WTC11 (cell line): ENCODE measurements around the gene EPB41L4B. TPM values are rescaled to one million over a fixed set of nuclear protein-coding genes. Genes with fewer than 3 reads are reported as not detected.

Experiments
- ATAC-seq: fragments of 200-7000 bp; cut with Tn5 transposase; 2 replicates; pipeline ENCODE4 v1.10.0; 2021; ENCODE audit warnings: mild to moderate bottlenecking, moderate library complexity
- CTCF ChIA-PET: fragments of 300-600 bp; sonication (Branson Sonifier 250); formaldehyde crosslinking; loops from one replicate; lab custom pipeline; 2021; ENCODE audit warnings: antibody characterized with exemption; lab: Charles Lee
- POLR2A ChIA-PET: fragments of 350-600 bp; sonication (Branson Sonifier 250); formaldehyde crosslinking; loops from one replicate; lab custom pipeline; 2021; ENCODE audit warnings: antibody characterized with exemption; lab: Charles Lee
- DNase-seq: peaks from one replicate; pipeline ENCODE4 v3.0.0; 2021; ENCODE audit warnings: low spot score
- H3K27ac Mint-ChIP-seq: 2 replicates; pipeline ENCODE4 v1.8.0; 2021; ENCODE audit warnings: mixed read lengths
- H3K27me3 Mint-ChIP-seq: 2 replicates; pipeline ENCODE4 v1.8.0; 2021; ENCODE audit warnings: low read depth, mild to moderate bottlenecking, moderate library complexity, mixed read lengths
- H3K36me3 Mint-ChIP-seq: 2 replicates; pipeline ENCODE4 v1.8.0; 2021; ENCODE audit warnings: mixed read lengths
- H3K4me1 Mint-ChIP-seq: 2 replicates; pipeline ENCODE4 v1.8.0; 2022; ENCODE audit warnings: mixed read lengths
- H3K4me3 Mint-ChIP-seq: 2 replicates; pipeline ENCODE4 v1.8.0; 2021; ENCODE audit warnings: mild to moderate bottlenecking, moderate library complexity, mixed read lengths
- H3K9me3 Mint-ChIP-seq: 2 replicates; pipeline ENCODE4 v1.8.0; 2021; ENCODE audit warnings: mixed read lengths
- ATF6 ChIP-seq: sonication (generic); formaldehyde crosslinking; IDR thresholded peaks from 2 replicates; pipeline ENCODE4 v1.8.1; 2023; ENCODE audit warnings: mild to moderate bottlenecking, missing genetic modification reagents
- CREB1 ChIP-seq: sonication (generic); formaldehyde crosslinking; IDR thresholded peaks from 2 replicates; pipeline ENCODE4 v1.8.0; 2023; ENCODE audit warnings: mild to moderate bottlenecking, missing genetic modification reagents
- CTCF ChIP-seq: fragments of 200-600 bp; IDR thresholded peaks from 2 replicates; pipeline ENCODE4 v1.8.0; 2022; ENCODE audit warnings: antibody characterized with exemption
- ELF4 ChIP-seq: sonication (generic); formaldehyde crosslinking; IDR thresholded peaks from 2 replicates; pipeline ENCODE4 v1.8.1; 2022; ENCODE audit warnings: low read depth, mild to moderate bottlenecking, moderate library complexity, missing genetic modification reagents
- FOXK1 ChIP-seq: sonication (generic); formaldehyde crosslinking; IDR thresholded peaks from 2 replicates; pipeline ENCODE4 v1.8.0; 2022; ENCODE audit warnings: mild to moderate bottlenecking, moderate library complexity, missing genetic modification reagents
- FOXP1 ChIP-seq: sonication (generic); formaldehyde crosslinking; IDR thresholded peaks from 2 replicates; pipeline ENCODE4 v1.8.0; 2022; ENCODE audit warnings: missing genetic modification reagents, mild to moderate bottlenecking, moderate library complexity, borderline replicate concordance
- GTF2I ChIP-seq: fragments of 250-450 bp; sonication (Bioruptor Pico); conservative IDR thresholded peaks from 2 replicates; pipeline ENCODE4 v1.4.0; 2021; ENCODE audit warnings: mild to moderate bottlenecking
- HMGA2 ChIP-seq: fragments of 250-450 bp; sonication (Bioruptor Pico); IDR thresholded peaks from 2 replicates; pipeline ENCODE4 v1.4.0; 2021; ENCODE audit warnings: mild to moderate bottlenecking, moderate library complexity
- MXD4 ChIP-seq: fragments of 250-450 bp; sonication (Bioruptor Pico); IDR thresholded peaks from 2 replicates; pipeline ENCODE4 v1.8.0; 2021; ENCODE audit warnings: mild to moderate bottlenecking, moderate library complexity, borderline replicate concordance
- MYBL2 ChIP-seq: sonication (generic); formaldehyde crosslinking; IDR thresholded peaks from 2 replicates; pipeline ENCODE4 v1.8.1; 2023; ENCODE audit warnings: mild to moderate bottlenecking, moderate library complexity, missing genetic modification reagents
- NFATC4 ChIP-seq: fragments of 250-450 bp; sonication (Bioruptor Pico); IDR thresholded peaks from 2 replicates; pipeline ENCODE4 v1.9.0; 2021; ENCODE audit warnings: mild to moderate bottlenecking
- NFE2L1 ChIP-seq: sonication (generic); formaldehyde crosslinking; IDR thresholded peaks from 2 replicates; pipeline ENCODE4 v1.8.1; 2023; ENCODE audit warnings: missing genetic modification reagents
- NR3C1 ChIP-seq: sonication (generic); formaldehyde crosslinking; conservative IDR thresholded peaks from 2 replicates; pipeline ENCODE4 v1.8.1; 2023; ENCODE audit warnings: low read depth, mild to moderate bottlenecking, missing genetic modification reagents
- RELA ChIP-seq: sonication (generic); formaldehyde crosslinking; IDR thresholded peaks from 2 replicates; pipeline ENCODE4 v1.8.1; 2022; ENCODE audit warnings: missing genetic modification reagents, mild to moderate bottlenecking, borderline replicate concordance
- SP1 ChIP-seq: sonication (generic); formaldehyde crosslinking; conservative IDR thresholded peaks from 2 replicates; pipeline ENCODE4 v1.8.1; 2022; ENCODE audit warnings: missing genetic modification reagents
- TEAD4 ChIP-seq: sonication (generic); formaldehyde crosslinking; IDR thresholded peaks from 2 replicates; pipeline ENCODE4 v1.8.0; 2022; ENCODE audit warnings: mild to moderate bottlenecking, missing genetic modification reagents
- ZNF121 ChIP-seq: sonication (generic); formaldehyde crosslinking; IDR thresholded peaks from 2 replicates; pipeline ENCODE4 v1.8.0; 2023; ENCODE audit warnings: missing genetic modification reagents
- ZNF317 ChIP-seq: sonication (generic); formaldehyde crosslinking; IDR thresholded peaks from 2 replicates; pipeline ENCODE4 v1.8.1; 2023; ENCODE audit warnings: low read depth, mild to moderate bottlenecking, moderate library complexity, missing genetic modification reagents, borderline replicate concordance
- ZNF396 ChIP-seq: fragments of 250-450 bp; sonication (Bioruptor Pico); IDR thresholded peaks from 2 replicates; pipeline ENCODE4 v1.8.0; 2021; ENCODE audit warnings: mild to moderate bottlenecking, moderate library complexity, borderline replicate concordance
- ZNF425 ChIP-seq: fragments of 250-450 bp; sonication (Bioruptor Pico); conservative IDR thresholded peaks from 2 replicates; pipeline ENCODE4 v1.9.0; 2021; ENCODE audit warnings: mild to moderate bottlenecking
- ZNF671 ChIP-seq: fragments of 250-450 bp; sonication (Bioruptor Pico); IDR thresholded peaks from 2 replicates; pipeline ENCODE4 v1.8.0; 2021; ENCODE audit warnings: mild to moderate bottlenecking
- total RNA-seq: library from RNA; stranded (reverse); gene quantifications from 3 replicates; pipeline ENCODE4 v1.2.3, GENCODE V29; 2021
- TF ChIP-seq, protein P1 (sequence below): fragments of 250-450 bp; sonication (Bioruptor Pico); IDR thresholded peaks from 2 replicates; pipeline ENCODE4 v1.8.0; 2021; ENCODE audit warnings: mild to moderate bottlenecking
- TF ChIP-seq, protein P2 (sequence below): sonication (generic); formaldehyde crosslinking; IDR thresholded peaks from 2 replicates; pipeline ENCODE4 v1.8.0; 2022; ENCODE audit warnings: mild to moderate bottlenecking, missing genetic modification reagents
- TF ChIP-seq, protein P3 (sequence below): sonication (generic); formaldehyde crosslinking; IDR thresholded peaks from 2 replicates; pipeline ENCODE4 v1.8.1; 2022; ENCODE audit warnings: low read depth, mild to moderate bottlenecking, moderate library complexity, missing genetic modification reagents, borderline replicate concordance

EPB41L4B gene
- total RNA-seq, 1 experiment from 2014 or later = 20.0 TPM

DNA sequence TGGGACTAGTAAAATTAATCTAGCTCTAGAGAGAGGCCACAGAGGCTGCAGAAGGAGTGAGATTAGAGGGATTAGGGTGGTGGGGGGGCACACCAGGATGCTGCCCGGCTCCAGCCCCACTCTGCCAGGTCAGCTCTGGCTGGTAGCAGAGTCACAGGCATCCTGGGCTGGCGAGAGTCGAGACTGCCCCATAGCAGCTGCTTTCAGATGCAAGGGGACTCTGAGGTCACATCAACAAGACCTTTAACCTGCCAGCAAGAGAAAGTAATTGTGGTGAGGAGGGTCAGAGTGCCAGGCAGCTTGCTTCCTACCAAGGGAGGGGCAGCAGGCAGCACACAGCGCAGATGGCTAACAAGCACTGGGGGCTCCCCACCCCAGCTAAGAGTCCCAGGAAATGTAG, 7.5 kb downstream of the EPB41L4B start:
- Mint-ChIP-seq H3K4me1 (peaks cover 86% of the 10 kb centered on the region), H3K27me3 (no peaks in the 10 kb centered on the region), H3K27ac (peak overlapping the region; percentile 87), H3K4me3 (no peak overlapping the region; the same call in 1 of the 2 replicates), H3K36me3 (no peaks in the 10 kb centered on the region), H3K9me3 (no peaks in the 10 kb centered on the region)
- ATAC-seq (no peak), DNase-seq (no peak)
- ChIA-PET CTCF (interaction anchor here (0.7 to 1.9 kb wide), 3 partner anchors 66 to 121 kb away, joined by 3 to 5 read pairs (median 4); no protein-coding TSS in a partner anchor), POLR2A (interaction anchor here (0.6 kb wide), 1 partner anchor 32 kb away, joined by 4 read pairs; no protein-coding TSS in a partner anchor)
- TF ChIP-seq CREB1 (no peak), RELA (no peak), CTCF (no peak), ZNF121 (CRISPR knock-in tag) (no peak), ZNF317 (CRISPR knock-in tag) (no peak), ZNF425 (CRISPR knock-in tag) (no peak), TEAD4 (no peak), ATF6 (CRISPR knock-in tag) (no peak), NFE2L1 (CRISPR knock-in tag) (no peak), SP1 (no peak), ZNF671 (CRISPR knock-in tag) (no peak), ELF4 (CRISPR knock-in tag) (no peak), HMGA2 (CRISPR knock-in tag) (no peak), NR3C1 (CRISPR knock-in tag) (no peak), ZNF396 (no peak), MXD4 (CRISPR knock-in tag) (no peak)
- TF ChIP-seq, protein P1, sequence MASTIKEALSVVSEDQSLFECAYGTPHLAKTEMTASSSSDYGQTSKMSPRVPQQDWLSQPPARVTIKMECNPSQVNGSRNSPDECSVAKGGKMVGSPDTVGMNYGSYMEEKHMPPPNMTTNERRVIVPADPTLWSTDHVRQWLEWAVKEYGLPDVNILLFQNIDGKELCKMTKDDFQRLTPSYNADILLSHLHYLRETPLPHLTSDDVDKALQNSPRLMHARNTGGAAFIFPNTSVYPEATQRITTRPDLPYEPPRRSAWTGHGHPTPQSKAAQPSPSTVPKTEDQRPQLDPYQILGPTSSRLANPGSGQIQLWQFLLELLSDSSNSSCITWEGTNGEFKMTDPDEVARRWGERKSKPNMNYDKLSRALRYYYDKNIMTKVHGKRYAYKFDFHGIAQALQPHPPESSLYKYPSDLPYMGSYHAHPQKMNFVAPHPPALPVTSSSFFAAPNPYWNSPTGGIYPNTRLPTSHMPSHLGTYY (CRISPR knock-in tag) = no peak

GRCh38 chr9:109312783-109313182, 8.1 kb downstream of the EPB41L4B start:
- Mint-ChIP-seq H3K9me3 (no peaks in the 10 kb centered on the region), H3K27ac (peak overlapping the region; percentile 87; the same call in 1 of the 2 replicates), H3K4me3 (no peak overlapping the region), H3K27me3 (no peaks in the 10 kb centered on the region), H3K4me1 (peaks cover 86% of the 10 kb centered on the region), H3K36me3 (peaks cover 4% of the 10 kb centered on the region)
- ATAC-seq = no peak
- DNase-seq = no peak
- CTCF ChIA-PET = interaction anchor here (0.7 to 1.9 kb wide), 3 partner anchors 65 to 120 kb away, joined by 3 to 5 read pairs (median 4); no protein-coding TSS in a partner anchor
- POLR2A ChIA-PET = interaction anchor here (0.6 kb wide), 2 partner anchors 32 to 1863 kb away, joined by 3 to 4 read pairs; no protein-coding TSS in a partner anchor
- TF ChIP-seq FOXK1 (CRISPR knock-in tag) (no peak), MYBL2 (CRISPR knock-in tag) (no peak), GTF2I (CRISPR knock-in tag) (0 out of 2 replicates have a peak, but pooled peaks have one; percentile 7), NFATC4 (CRISPR knock-in tag) (no peak), ZNF121 (CRISPR knock-in tag) (peak; percentile 90), ZNF425 (CRISPR knock-in tag) (no peak), FOXP1 (CRISPR knock-in tag) (no peak)
- TF ChIP-seq, protein P2, sequence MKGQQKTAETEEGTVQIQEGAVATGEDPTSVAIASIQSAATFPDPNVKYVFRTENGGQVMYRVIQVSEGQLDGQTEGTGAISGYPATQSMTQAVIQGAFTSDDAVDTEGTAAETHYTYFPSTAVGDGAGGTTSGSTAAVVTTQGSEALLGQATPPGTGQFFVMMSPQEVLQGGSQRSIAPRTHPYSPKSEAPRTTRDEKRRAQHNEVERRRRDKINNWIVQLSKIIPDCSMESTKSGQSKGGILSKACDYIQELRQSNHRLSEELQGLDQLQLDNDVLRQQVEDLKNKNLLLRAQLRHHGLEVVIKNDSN (CRISPR knock-in tag) = no peak
- TF ChIP-seq, protein P3, sequence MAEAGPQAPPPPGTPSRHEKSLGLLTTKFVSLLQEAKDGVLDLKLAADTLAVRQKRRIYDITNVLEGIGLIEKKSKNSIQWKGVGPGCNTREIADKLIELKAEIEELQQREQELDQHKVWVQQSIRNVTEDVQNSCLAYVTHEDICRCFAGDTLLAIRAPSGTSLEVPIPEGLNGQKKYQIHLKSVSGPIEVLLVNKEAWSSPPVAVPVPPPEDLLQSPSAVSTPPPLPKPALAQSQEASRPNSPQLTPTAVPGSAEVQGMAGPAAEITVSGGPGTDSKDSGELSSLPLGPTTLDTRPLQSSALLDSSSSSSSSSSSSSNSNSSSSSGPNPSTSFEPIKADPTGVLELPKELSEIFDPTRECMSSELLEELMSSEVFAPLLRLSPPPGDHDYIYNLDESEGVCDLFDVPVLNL (CRISPR knock-in tag) = no peak
